Stimulated activated CD4-positive, alpha-beta T cell treated with anti-CD3 and anti-CD28 coated beads, Interleukin-15, amount 100 ng/mL, for 24 hours (primary cell): Measurements from ENCODE around the gene TLR1.
A peak's percentile ranks its signal among the peaks of the same experiment; 100 is the strongest.
"Not testable (repeated sequence)": the region's sequence is repeated elsewhere in the genome, so short reads cannot be mapped to it uniquely, and the experiment has no call there.

Experiments
- DNase-seq: peaks from one replicate; pipeline ENCODE4 v3.0.0-alpha.2; 2020

Gene TLR1

GRCh38 chr4:38805530-38806145 lies 1.0 kb upstream of the TLR1 start:
- peak; percentile 35 for DNase-seq

DNA sequence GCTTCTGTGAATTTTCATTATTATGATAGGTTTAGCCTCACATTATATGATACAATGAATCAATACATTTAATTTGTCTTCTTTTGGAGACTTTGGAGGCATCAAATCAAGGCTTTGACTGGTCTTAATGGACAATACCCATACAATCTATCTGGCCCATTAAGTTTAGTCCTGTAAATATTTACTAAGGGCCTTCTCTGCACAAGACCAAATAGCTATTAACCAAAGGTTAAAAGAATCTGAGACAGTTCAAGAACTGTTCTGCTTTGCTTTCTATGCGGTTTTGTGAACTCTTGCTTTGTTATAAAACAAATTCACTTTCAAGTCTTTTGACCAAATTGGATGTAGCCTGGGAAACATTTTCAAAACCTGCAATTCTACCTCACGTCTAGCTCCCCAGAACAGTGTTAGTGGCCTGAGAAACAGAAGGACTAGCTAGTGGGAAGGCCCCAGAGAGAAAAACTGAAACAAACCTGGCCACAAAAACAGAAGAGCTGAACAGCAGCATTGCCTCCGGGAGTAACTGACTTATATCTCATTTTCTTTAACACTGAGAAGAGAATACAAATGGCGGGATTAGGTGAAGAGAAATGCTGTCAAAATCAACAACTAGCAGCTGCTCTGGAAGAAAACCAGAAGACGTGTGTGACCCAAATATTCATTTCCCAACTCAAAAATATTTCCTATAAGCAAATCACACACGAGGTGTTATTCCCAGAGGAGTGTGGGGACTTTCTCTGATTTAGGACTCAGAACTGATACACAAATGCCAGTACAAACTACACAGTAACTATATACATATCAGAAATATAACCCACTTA lies 548 bp downstream of the TLR1 start:
- DNase-seq = peak; percentile 51

- DNase-seq = no peak
These were observed 1.8 kb downstream of the TLR1 start for GRCh38 chr4:38802561-38803355.

- no peak for DNase-seq
These were observed 3.6 kb downstream of the TLR1 start for GRCh38 chr4:38800961-38801450.

DNA sequence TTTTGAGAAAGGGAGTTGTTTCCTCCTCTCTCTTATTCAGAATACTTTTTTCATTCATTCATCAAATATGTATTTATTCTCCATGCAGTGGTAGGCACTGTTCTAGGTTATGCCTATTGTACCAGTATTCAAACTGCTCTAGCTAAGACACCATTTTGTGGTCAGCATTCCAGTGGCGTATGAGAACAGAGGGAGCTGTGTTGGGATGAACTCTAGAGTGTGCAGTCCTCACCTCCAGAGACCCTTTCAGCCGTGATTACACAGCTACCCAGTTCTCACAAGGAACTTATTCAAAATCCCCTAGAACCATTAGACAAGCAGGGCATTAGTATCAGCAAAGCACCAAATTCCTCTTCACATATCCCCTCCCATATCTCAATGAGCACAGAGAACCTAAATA lies 4.2 kb downstream of the TLR1 start:
- DNase-seq = no peak

- DNase-seq = no peak
These were observed 9.5 kb downstream of the TLR1 start for GRCh38 chr4:38795087-38795486.

DNA sequence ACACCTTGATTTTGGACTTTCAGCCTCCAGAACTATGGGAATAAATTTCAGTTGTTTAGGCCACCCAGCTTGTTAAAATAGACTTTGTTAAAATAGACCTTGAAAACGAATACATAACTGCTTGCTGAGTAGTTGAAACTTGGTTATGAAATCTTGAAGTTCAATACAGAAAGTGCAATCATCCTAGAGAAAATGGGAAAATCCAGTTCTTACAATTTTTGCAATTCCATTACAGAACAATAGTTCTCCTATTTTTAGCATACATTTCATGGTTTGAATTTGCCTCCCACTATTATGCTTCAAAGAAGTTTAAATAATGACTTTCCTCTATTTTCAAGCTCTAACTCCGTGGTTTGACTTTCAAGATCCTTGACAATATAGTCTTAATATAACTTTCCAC lies 10.5 kb downstream of the TLR1 start:
- DNase-seq = no peak

DNA sequence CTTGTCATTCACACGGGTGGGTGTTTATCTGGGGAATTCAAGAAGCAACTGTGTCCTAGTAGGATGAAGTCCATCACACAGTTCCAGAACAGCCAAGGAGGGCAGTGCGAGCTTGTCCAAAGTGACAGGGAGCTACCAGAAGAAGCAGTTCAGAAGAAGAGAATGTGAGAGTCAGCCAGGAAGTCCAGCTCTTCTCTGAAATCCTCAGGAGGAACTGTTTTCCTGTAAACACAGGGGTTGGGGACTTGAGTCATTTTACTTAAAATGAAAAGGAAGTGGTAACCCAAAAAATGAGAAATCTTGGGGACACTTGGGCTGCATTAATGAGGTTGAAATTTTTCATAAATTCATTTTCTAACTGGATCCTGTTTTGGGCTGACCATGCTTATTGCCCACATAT lies 13.6 kb downstream of the TLR1 start:
- DNase-seq = no peak

DNA sequence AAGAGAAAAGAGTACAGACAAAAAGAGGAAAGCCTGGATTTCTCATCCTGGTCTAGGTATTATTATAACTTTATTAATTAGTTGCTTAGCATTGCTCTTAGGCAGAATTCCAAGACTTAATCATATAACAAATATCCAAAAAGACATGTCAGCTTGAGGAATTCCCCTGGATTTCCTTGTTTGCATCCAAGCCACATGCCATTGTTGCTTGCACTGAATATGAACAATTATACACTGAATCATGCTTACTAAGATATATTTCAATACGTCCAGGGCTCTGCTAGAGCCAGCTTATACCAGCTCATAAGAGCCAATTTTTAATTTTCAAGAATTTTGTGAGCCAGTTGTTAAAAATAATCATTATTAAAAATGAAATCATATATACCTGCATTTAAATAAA lies 16.3 kb downstream of the TLR1 start:
- DNase-seq = no peak

GRCh38 chr4:38787693-38788092 lies 16.9 kb downstream of the TLR1 start:
- no peak for DNase-seq

DNA sequence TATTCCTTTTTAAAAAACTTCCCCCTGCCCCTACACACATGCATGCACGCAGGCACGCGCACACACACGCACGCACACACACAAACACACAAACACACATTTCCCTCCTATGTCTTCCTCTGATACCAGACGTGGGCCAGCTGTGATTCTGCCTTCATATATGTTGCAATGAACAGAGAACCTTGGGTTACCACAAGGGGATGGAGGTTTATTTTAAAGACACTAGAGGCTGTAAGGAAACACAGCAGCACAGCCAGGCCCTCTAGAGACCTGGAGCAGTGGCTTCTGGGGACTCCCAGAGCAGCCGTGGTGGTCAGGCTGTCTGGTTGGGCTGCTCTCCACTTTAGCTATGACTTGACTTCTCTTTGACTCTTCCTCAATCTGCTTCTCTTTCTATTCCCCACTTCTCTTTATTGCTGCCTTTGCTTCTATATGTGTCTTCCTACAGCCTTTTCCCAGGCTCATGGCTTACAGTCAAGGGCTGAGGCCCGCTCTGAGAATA lies 18.6 kb downstream of the TLR1 start:
- DNase-seq = no peak

DNA sequence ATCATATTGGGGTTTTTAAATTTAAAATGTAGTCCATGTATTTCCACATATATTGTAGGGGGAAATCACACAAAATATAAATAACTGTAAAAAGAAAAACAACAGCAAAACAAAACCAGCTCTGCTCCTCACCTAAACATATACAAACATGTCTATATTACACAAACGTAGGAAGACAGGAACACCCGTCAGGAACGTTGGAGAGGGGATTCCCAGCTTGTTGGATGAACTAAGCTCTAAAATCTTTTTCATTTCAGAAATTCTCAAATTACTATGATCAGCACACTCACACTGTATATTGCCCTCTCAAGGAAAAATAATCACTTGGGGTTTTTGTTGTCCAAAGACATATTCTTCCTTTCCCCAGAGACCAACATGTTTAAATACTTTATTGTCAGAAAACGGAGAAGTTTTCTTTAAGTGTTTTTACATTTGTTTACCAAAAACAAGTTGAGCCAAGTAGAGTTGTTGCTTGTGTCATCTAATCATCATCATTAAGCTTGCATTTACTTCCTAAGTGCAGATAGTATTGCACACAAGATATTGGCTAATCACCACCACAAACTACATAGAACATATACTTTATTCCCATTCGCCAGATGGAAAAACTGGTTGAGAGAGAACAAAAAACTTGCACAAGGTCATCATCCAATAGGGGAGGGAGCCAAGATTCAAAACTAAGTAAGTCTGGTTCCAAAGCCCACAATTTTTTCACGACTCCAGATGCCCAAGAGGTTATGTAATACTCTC lies 19.4 kb downstream of the TLR1 start:
- no peak for DNase-seq

DNA sequence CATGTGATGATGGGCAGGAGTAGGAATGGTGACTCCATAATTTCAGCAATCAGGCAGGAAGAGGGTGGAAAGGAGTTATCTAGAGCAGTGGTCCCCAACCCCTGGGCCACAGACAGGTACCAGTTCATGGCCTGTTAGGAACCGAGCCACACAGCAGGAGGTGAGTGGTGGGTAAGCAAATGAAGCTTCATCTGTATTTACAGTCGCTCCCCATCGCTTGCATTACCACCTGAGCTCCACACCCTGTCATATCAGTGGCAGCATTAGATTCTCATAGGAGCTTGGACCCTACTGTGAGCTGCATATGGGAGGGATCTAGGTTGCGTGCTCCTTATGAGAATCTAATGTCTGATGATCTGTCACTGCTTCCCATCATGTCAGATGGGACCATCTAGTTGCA lies 20.4 kb downstream of the TLR1 start:
- no peak for DNase-seq

DNA sequence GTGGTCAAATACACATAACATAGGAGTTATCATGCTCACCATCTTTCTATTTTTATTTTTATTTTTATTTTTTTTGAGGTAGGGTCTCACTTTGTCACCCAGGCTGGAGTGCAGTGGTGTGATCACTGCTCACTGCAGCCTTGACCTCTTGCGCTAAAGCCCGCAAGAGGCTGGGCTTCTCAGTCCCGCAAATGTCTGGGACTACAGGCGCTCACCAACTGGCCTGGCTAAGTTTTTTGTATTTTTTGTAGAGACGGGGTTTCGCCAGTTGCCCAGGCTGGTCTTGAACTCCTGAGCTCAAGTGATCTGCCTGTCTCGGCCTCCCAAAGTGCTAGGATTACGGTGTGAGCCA lies 21.5 kb downstream of the TLR1 start:
- no peak for DNase-seq

GRCh38 chr4:38782452-38783108 lies 22.0 kb downstream of the TLR1 start, which contains the start of gene TLR10:
Gene TLR10, minus strand, starts transcription at chr4:38782990. Its CDS starts 7,400 bp downstream, at chr4:38775590.
- peak; percentile 41 for DNase-seq

GRCh38 chr4:38781854-38782261 lies 22.7 kb downstream of the TLR1 start:
- no peak for DNase-seq

DNA sequence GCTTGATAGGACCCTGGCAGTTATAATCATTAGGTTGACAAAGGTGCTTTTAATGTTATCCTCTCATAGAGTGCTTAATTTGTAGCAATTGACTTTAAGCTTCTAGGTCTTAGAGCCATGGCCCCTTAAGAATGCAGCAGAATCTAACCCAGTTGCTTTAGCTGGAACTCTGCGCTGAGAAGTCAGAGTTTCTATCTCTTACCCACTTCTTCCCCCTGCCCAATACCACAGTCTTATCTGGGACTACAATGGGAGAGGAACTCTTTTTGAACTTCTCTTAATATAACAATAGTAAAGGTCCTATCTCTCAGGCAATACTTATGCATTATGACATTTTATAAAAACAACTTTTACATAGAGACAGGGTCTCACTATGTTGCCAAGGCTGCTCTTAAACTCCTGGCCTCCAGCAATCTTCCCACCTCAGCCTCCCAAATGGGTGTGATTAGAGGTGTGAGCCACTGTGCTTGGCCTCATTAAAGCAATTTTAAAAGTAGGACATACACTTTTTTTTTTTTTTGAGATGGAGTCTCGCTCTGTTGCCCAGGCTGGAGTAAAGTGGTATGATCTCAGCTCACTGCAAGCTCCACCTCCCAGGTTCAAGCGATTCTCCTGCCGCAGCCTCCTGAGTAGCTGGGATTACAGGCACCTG lies 23.6 kb downstream of the TLR1 start:
- no peak for DNase-seq

- DNase-seq = no peak
These were observed 24.8 kb downstream of the TLR1 start for GRCh38 chr4:38779790-38780189.

GRCh38 chr4:38777925-38778324 lies 26.7 kb downstream of the TLR1 start:
- not testable (repeated sequence) for DNase-seq

- no peak for DNase-seq
These were observed 29.3 kb downstream of the TLR1 start for GRCh38 chr4:38775326-38775725.

DNA sequence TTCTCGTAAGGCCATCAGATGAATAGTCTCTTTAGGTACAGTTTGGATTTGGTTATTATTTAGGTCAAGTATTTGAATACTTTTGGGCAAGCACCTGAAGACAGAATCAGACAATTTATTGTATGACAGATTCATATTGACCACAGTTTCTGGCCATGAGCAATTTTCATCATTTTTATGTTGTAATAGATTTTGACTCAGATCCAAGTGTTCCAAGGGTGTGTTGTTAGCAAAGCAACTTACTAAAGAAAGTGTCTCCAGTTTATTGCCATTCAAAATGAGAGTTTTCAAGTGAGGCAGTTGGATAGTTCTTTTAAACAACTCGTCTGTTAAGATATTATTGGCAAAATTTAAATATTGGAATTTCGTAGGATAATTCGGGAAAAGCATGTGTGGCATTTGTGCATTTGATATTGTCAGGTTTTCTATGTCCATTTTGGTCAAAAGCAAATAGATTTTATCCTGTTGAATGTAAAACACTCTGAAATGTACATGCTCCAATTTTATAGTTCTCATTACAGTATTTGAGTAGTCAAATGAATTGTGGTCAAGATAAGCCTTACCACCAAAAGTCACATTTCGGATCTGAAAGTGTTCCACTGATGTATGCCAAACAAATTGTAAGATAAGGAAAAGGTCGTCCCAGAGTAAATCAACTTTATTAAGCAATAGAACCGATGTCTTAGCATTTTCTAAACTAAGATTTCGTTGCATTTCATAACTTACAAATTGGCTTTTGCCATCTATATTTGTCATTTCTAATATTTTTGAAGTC lies 30.2 kb downstream of the TLR1 start:
- no peak for DNase-seq
